HepG2 (cell line): ENCODE results near the gene DNMBP. TPM values are rescaled to one million over a fixed set of nuclear protein-coding genes. Genes with fewer than 3 reads are reported as not detected.
"Not testable (repeated sequence)": the region's sequence is repeated elsewhere in the genome, so short reads cannot be mapped to it uniquely, and the experiment has no call there.

ENCODE experiments used
- ATAC-seq: fragments of 200-7000 bp; cut with Tn5 transposase; 3 replicates; pipeline ENCODE4 v1.9.1; 2020; ENCODE audit warnings: mild to moderate bottlenecking, moderate library complexity
- BruUV-seq: library from RNA; stranded (reverse); fragments of 400-500 nt; replicated peaks from 2 replicates; lab custom pipeline; 2021; lab: Mats Ljungman, UMichigan
- CTCF ChIA-PET: fragments of 300-600 bp; formaldehyde crosslinking; extraction: SDS; loops from one replicate; lab custom pipeline; 2021; ENCODE audit warnings: low total read pairs, inconsistent platforms, low intra/inter-chr PET ratio; lab: Yijun Ruan, JAX
- POLR2A ChIA-PET: fragments of 350-600 bp; sonication (Branson Sonifier 250); formaldehyde crosslinking; loops from one replicate; lab custom pipeline; 2020; ENCODE audit warnings: antibody characterized with exemption, inconsistent platforms; lab: Yijun Ruan, JAX
- DNase-seq: peaks from one replicate; pipeline ENCODE4 v3.0.0-alpha.2; 2015; ENCODE audit warnings: low spot score
- FAIRE-seq: peaks from 3 replicates; lab custom pipeline; 2011; peaks lifted over from hg19 to GRCh38; lab: Jason Lieb, UNC
- H2AFZ ChIP-seq: one replicate; pipeline ENCODE4 v1.6.1; 2011; ENCODE audit warnings: low read length, inconsistent platforms
- H3K27ac ChIP-seq: fragments of 300-600 bp; 3 replicates; pipeline ENCODE4 v1.8.0; 2011; ENCODE audit warnings: mixed run types, mild to moderate bottlenecking, mixed read lengths, low read length, inconsistent platforms; ENCODE audit not compliant: insufficient read depth; ENCODE audit errors: extremely low read length
- H3K27me3 ChIP-seq, 2 experiments: fragments of 200-600 bp in 1 of 2; 2 replicates in 1 of 2; 3 replicates in 1 of 2; pipeline versions ENCODE4 v1.6.0 to v1.8.0; 2011; ENCODE audit warnings: low read length in 2 of 2, mild to moderate bottlenecking in 2 of 2, moderate library complexity in 2 of 2, inconsistent platforms in 1 of 2; ENCODE audit not compliant: insufficient read depth in 2 of 2, control insufficient read depth in 1 of 2
- H3K36me3 ChIP-seq, 2 experiments: fragments of 200-600 bp in 1 of 2; replicated peaks in 1 of 2; 2 replicates in 1 of 2; 3 replicates in 1 of 2; pipeline versions ENCODE4 v1.5.1 to v1.8.0; 2011; ENCODE audit warnings: low read length in 2 of 2, inconsistent platforms in 1 of 2; ENCODE audit not compliant: insufficient read depth in 2 of 2, control insufficient read depth in 1 of 2
- H3K4me1 ChIP-seq: 2 replicates; pipeline ENCODE4 v1.5.1; 2012; ENCODE audit warnings: low read length, inconsistent platforms; ENCODE audit not compliant: insufficient read depth
- H3K4me2 ChIP-seq: 2 replicates; pipeline ENCODE4 v1.6.0; 2011; ENCODE audit warnings: low read depth, low read length, inconsistent platforms
- H3K4me3 ChIP-seq, 3 experiments: fragments of 200-600 bp in 1 of 3; sonication (generic), shearing (Covaris generic) in 1 of 3; replicated peaks in 1 of 3; 2 replicates each; pipeline ENCODE4 v1.5.1; 2011 to 2016; ENCODE audit warnings: low read length in 3 of 3, inconsistent platforms in 2 of 3, low read depth in 2 of 3, mild to moderate bottlenecking in 2 of 3, control low read depth in 1 of 3, mixed read lengths in 1 of 3; ENCODE audit not compliant: insufficient read depth in 1 of 3
- H3K79me2 ChIP-seq: one replicate; pipeline ENCODE4 v1.6.1; 2011; ENCODE audit warnings: low read length, inconsistent platforms; ENCODE audit not compliant: insufficient read depth
- H3K9ac ChIP-seq: 2 replicates; pipeline ENCODE4 v1.6.0; 2011; ENCODE audit warnings: mild to moderate bottlenecking, low read depth, low read length, inconsistent platforms; ENCODE audit not compliant: insufficient read depth
- H3K9me3 ChIP-seq: 2 replicates; pipeline ENCODE4 v1.5.1; 2012; ENCODE audit warnings: mild to moderate bottlenecking, low read length
- H4K20me1 ChIP-seq: 2 replicates; pipeline ENCODE4 v1.6.0; 2011; ENCODE audit warnings: inconsistent platforms, mild to moderate bottlenecking, low read length, moderate library complexity; ENCODE audit not compliant: insufficient read depth
- FOXO4 ChIP-seq: sonication (generic); formaldehyde crosslinking; conservative IDR thresholded peaks from 2 replicates; pipeline ENCODE4 v1.8.1; 2023; ENCODE audit warnings: missing genetic modification reagents
- HIC2 ChIP-seq: sonication (generic); formaldehyde crosslinking; IDR thresholded peaks from 2 replicates; pipeline ENCODE4 v1.9.0; 2022; ENCODE audit warnings: low read depth, missing genetic modification reagents
- HNRNPUL1 ChIP-seq: fragments of 200-400 bp; formaldehyde crosslinking; IDR thresholded peaks from 2 replicates; pipeline ENCODE4 v1.6.1; 2017; ENCODE audit warnings: low read depth, mild to moderate bottlenecking, low read length, moderate library complexity
- ZBTB1 ChIP-seq: sonication (generic); formaldehyde crosslinking; IDR thresholded peaks from 2 replicates; pipeline ENCODE4 v1.4.0; 2020; ENCODE audit warnings: missing genetic modification reagents, borderline replicate concordance
- ZNF441 ChIP-seq: sonication (generic); formaldehyde crosslinking; IDR thresholded peaks from 2 replicates; pipeline ENCODE4 v1.7.0; 2021; ENCODE audit warnings: missing genetic modification reagents, borderline replicate concordance
- ZNF460 ChIP-seq: sonication (generic); formaldehyde crosslinking; IDR thresholded peaks from 2 replicates; pipeline ENCODE4 v1.5.1; 2020; ENCODE audit warnings: missing genetic modification reagents, mild to moderate bottlenecking, borderline replicate concordance
- ZZZ3 ChIP-seq: sonication (generic); formaldehyde crosslinking; IDR thresholded peaks from 2 replicates; pipeline ENCODE4 v1.4.0; 2020; ENCODE audit warnings: missing genetic modification reagents, mild to moderate bottlenecking, borderline replicate concordance
- WGBS: methylation state at CpG from one replicate; pipeline ENCODE4 v1.1.6; 2017; ENCODE audit warnings: low lambda C conversion rate; 5-methylcytosine and 5-hydroxymethylcytosine counted together
- in situ Hi-C: cut with HindIII; loops from 2 replicates; pipeline ENCODE4 v1.10.0; 2017; ENCODE audit warnings: low pct_unique_long_range_greater_than_20kb; ENCODE audit not compliant: extremely low pct_ligation_motif_present
- intact Hi-C: fragments of 100-400 bp; cut with micrococcal nuclease; formaldehyde crosslinking; loops from one replicate; pipeline ENCODE4 v1.10.0; 2022; ENCODE audit not compliant: unreplicated experiment
- polyA plus RNA-seq, 8 experiments: library from polyadenylated mRNA; depleted of rRNA in 3 of 8; stranded (reverse) in 7 of 8; unstranded in 1 of 8; fragments of >200 nt; fragmentation: Illumina TruSeq in 4 of 8; extraction: Trizol in 4 of 8; gene quantifications; 2 replicates each; pipeline versions ENCODE4 v1.2.1 to v1.2.3, GENCODE V29; 2011 to 2016; ENCODE audit warnings: low read depth in 4 of 8, missing spikeins in 1 of 8, mixed read lengths in 1 of 8; ENCODE audit not compliant: insufficient read depth in 1 of 8
- total RNA-seq, 5 experiments: library from RNA; depleted of rRNA; stranded (reverse); fragments of >200 nt; fragmentation: Illumina TruSeq; extraction: Trizol; gene quantifications; 2 replicates each; pipeline ENCODE4 v1.2.3, GENCODE V29; 2016; ENCODE audit warnings: low read depth in 1 of 5

The DNMBP gene
- total and polyA plus RNA-seq, 2 of the 13 experiments (the other 11 are each of a cell fraction or from before 2014, with no cell fraction given), result 3.6 to 6.3 TPM

DNA sequence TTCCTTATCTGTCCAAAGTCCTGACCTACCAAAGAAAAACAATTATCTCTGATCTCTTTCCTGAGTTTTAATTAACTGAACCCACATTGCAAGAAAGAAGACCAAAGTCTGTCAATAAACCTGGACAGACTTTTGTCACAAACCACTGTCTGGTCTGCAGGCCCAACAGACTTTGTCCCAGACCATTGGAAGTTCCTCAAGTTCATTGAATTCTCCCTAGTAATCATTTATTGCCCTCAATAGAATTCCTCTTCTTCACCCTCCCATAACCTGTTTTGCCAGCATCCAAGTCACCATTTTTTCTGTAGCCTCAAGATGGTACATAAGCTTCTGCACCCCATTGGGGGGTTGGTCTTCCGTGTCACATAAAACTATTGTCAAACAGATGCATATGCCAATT is 3.9 kb upstream of the DNMBP start (continued):
- TF ChIP-seq FOXO4 (CRISPR knock-in tag), result no peak
- TF ChIP-seq HNRNPUL1, result no peak
- no peak for TF ChIP-seq ZBTB1 (CRISPR knock-in tag)
- TF ChIP-seq ZZZ3 (CRISPR knock-in tag), result no peak
- no peak for TF ChIP-seq HIC2 (CRISPR knock-in tag)

DNA sequence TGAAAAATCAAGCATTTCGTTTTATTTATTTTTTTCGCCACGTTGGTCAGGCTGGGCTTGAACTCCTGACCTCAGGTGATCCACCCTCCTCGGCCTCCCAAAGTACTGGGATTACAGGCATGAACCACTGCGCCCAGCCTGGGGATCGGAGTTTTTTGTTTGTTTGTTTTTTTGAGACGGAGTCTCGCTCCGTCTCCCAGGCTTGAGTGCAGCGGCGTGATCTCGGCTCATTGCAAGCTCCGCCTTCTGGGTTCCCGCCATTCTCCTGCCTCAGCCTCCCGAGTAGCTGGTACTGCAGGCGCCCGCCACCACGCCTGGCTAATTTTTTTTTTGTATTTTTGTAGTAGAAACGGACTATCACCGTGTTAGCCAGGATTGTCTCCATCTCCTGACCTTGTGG is 2.2 kb upstream of the DNMBP start:
- H3K36me3 ChIP-seq, H3K4me2 ChIP-seq, DNase-seq, in situ Hi-C loops, H3K9ac ChIP-seq, H3K4me3 ChIP-seq, H2AFZ ChIP-seq, ATAC-seq, POLR2A ChIA-PET, H3K27me3 ChIP-seq, H3K9me3 ChIP-seq, H3K27ac ChIP-seq, H4K20me1 ChIP-seq, CTCF ChIA-PET, BruUV-seq, FAIRE-seq: not testable (repeated sequence)
- 53% methylated on average over 20 of the region's 20 CpGs for WGBS
- Histone ChIP-seq H3K79me2 (peaks cover 14% of the 10 kb centered on the region), H3K4me1 (peaks cover 75% of the 10 kb centered on the region)
- intact Hi-C loops, result loop anchor here (5.0 kb wide), 2 partner anchors 155 to 390 kb away; partner anchors contain the start of gene SLC25A28
- peak; percentile 26; the same call in 1 of the 2 replicates for TF ChIP-seq ZNF460 (CRISPR knock-in tag)
- TF ChIP-seq ZNF441 (CRISPR knock-in tag), result peak; percentile 68; the same call in 1 of the 2 replicates
